HG03439 (cell line): Measurements from ENCODE around the gene CDH13.

Experiments
- ATAC-seq: cut with Tn5 transposase; IDR thresholded peaks from one replicate; pipeline ENCODE4 v1.9.1; 2021; ENCODE audit warnings: mild to moderate bottlenecking, moderate library complexity; ENCODE audit not compliant: unreplicated experiment

CDH13 gene

GRCh38 chr16:82874672-82875071, 247.9 kb downstream of the CDH13 start:
- no peak for ATAC-seq

DNA sequence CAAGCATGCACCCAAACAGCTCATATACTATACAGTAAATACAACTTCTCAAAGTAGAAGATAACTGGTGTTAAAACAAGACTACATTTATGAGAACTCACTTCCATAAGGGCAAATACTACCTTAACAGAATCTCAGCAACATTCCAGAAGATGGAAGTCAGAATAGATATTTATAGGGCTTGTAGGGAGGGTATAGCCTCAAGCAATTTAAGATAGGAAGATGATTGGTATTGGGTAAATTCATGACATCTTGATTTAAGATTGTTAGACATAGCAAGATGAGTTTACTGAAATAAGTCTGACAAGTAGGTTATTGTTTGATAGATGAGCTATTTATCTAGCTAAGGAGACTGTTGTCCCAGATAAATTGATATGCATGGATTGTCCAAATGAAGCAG, 250.2 kb downstream of the CDH13 start:
- no peak for ATAC-seq

DNA sequence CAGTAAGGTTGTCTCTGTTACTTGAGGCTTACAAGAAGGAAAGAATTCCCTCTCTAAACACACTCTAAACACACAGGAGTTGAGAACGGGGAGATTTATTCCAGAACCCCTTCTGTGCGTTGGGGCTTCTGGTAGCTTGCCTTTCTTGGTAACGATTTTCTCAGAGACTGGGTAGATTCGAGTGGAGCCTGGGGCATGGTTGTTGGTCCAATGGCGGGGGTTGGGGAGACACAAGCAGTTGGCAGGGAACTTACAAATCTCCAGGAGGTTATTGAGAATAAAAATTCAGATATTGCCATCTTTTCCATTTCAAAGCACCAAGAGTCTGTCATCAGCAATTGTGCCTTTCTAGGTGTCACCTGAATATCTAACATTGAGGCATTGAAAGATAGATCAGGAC, 251.7 kb downstream of the CDH13 start:
- no peak for ATAC-seq

GRCh38 chr16:82880346-82880745, 253.6 kb downstream of the CDH13 start:
- no peak for ATAC-seq

DNA sequence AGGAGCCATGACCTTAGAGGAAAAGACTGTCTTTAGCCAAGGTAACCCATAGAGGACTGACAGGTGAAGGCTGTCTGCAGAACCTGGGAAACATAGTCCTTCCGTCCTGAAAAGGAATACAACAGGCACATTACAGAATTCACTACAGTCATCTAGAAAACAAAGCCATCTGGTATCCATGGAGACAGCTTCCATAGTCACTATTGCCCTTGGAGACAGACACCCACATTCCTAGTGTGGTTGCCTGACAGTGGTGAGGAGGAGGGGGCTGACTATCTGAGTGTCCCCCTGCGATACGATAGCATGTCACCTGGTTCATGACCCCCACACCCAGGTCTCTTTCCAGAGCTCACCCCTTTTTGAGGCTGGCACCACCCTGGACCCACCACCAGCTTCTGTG, 254.7 kb downstream of the CDH13 start:
- no peak for ATAC-seq

GRCh38 chr16:82882226-82882625, 255.5 kb downstream of the CDH13 start:
- no peak for ATAC-seq

GRCh38 chr16:82882982-82883835, 256.4 kb downstream of the CDH13 start:
- ATAC-seq, result no peak

DNA sequence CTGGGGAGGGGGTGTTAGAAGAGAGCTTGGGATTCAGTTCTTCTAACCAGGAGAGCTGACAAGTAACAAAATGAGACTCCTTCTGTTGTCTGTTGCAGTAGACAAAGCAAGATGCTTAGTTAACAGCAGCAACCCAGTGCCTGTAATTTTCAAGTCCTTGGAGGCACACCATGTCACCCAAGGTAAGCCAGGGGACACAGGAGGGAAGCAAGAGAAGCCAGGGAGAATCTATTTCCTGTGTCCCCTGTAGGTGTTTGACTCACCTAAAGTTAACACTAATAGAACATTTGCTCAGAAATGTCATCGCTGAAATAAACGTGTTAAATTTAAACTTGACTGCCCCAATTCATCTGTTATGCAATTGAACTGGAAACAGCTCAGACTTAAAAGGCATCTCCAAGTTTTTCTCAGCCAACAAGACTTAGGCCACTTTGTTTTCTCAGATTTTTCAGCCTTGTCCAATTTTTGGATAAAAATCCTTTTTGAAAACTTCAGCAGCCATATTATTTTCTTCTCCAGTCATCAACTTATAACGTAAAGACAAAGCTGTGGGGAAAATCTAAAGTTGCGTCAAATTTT, 257.6 kb downstream of the CDH13 start:
- no peak for ATAC-seq

GRCh38 chr16:82886146-82886545, 259.4 kb downstream of the CDH13 start:
- no peak for ATAC-seq

- ATAC-seq, result no peak
These were observed 261.8 kb downstream of the CDH13 start for GRCh38 chr16:82888591-82889001.

DNA sequence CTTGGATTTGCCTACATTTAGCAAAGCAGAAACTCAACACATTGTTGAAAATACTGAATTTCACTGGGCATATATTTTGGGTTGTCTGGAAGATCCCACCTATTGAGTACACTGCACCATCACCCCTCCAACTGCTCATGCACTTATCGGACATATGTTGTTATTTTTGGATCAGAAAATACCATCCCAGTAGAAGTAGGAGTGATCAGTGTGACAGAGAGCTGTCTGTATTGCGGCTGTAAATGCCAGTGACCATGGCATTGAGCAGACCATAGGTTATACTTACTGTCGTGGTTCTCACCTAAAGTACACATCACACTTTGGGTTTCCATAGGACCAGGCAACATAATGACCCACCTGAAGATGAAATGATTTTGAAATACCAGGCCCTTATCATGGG, 264.7 kb downstream of the CDH13 start:
- ATAC-seq, result no peak

- no peak for ATAC-seq
These were observed 265.1 kb downstream of the CDH13 start for GRCh38 chr16:82891918-82892317.

DNA sequence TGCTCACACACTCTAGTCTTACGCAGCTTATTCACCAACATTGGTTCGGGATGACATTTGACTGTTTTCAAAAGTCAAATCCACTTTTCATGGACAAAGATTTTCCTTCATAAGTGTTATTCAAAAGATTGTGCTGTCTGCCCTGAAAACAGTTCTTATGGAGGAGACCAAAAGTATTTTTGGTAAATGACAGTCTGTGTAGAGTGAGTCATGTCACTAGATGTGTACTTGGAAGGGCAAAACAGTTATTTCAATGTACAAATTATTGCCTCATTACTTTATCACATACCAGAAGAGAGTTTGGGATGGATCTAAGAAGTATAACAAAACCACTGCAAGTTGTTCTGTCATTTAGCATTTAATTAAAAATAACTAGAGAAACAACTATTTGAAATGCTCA, 265.6 kb downstream of the CDH13 start:
- no peak for ATAC-seq

DNA sequence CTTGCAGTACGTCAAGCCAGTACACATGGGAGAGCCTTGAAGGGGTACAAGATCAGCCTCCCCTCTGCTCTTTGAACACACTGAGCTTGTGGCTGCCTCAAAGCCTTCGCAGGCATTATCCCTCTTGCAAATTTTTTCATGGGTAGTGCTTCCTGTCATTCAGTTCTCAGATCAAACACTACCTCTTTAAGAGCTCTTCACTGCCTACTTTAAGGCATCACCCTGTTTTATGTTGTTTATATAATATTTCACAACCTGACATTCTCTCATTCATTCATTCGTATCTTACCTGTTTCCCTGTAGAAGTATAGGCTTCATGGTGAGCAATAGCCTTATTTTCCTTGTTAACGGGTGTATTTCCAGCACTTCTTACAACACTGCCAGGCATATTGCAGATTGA, 269.1 kb downstream of the CDH13 start:
- no peak for ATAC-seq

GRCh38 chr16:82899006-82899405, 272.2 kb downstream of the CDH13 start:
- ATAC-seq, result no peak

DNA sequence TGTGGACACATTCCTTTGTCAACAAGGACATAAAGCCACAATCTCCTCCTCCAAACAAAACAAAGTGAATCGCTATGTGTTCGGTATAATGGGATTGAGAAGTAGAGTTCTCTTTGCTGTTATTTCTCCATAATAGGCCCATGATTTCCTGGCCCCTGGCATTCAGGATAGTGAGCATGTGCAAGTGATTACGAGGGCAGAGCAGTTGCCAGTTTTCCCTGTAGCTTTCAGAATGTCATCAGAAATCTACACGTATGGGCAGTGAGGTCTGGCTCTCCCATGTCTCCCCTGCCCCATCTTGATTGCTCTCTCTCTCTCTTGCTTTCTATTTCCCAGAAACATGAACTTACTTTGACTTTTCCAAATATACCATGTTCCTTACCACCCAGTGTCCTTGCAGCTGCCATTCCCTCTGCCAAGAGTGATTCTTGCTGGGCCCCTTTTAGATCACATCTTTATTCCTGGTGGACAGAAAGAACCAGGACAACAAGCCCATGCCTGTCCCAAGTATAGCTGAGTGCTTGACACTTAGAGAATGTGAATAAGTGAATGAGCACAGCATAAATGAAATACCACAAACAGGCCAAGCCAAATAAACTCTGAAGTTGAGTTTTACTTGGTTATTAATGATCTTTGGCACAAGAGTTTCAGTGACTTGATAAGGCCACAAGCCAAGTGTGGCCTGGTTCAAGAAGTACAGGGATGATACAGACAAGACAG, 273.1 kb downstream of the CDH13 start:
- no peak for ATAC-seq

DNA sequence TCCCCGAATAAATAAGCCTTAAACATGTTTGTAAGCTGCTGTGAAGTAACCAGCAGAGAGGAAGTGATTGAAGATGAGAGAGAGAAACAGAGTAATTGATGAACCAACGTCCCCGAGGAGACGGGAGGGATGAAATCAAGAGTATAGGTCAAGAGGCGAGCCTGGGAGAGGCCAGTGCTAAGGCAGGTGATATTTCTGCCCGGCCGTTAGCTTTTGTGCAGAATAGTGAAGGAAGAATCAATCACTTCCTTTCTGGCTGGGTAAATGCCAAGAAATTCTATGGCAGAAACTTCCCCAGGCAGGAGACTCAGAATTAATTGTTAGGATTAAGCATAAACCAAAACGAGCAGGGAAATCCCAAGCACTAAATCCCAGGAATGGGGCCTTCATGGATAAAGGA, 273.8 kb downstream of the CDH13 start:
- ATAC-seq, result no peak

GRCh38 chr16:82911925-82912324, 285.2 kb downstream of the CDH13 start:
- ATAC-seq, result no peak

- no peak for ATAC-seq
These were observed 288.5 kb downstream of the CDH13 start for GRCh38 chr16:82915139-82915824.

DNA sequence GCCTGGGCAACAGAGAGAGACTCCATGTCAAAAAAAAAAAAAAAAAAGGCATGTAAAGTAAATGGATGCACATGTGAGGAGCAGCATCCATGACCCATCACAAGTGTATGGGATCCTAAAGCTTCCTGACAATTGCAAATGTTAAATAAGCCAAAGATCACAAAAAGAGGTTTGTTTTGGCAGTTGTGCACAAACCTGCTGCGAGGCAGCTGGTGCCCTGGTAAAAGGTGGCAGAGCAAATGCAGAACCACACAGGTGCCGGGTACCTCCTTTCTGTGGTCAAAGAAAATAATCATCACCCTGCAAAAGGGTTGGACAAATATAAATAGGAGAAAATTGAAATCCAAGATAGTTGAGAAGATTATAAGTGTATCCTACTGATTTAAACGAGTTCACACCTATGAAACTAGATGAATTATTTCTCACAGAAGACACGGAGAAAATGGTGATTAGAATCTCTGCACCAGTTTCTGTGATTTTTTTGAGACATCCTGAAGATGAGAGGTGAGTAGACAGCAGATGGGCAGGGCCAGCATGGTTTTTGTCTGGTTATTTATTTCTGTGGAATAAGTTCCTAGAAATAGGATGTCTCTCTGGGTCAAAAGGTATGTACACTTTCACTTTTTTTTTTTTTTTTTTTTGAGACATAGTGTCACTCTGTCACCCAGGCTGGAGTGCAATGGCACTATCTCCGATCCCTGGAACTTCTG, 291.3 kb downstream of the CDH13 start:
- no peak for ATAC-seq
